GM19467 (cell line): ENCODE results near the gene CHRND.

ENCODE experiments used
- ATAC-seq: cut with Tn5 transposase; IDR thresholded peaks from one replicate; pipeline ENCODE4 v1.9.1; 2021; ENCODE audit warnings: mild to moderate bottlenecking, moderate library complexity; ENCODE audit not compliant: unreplicated experiment

The CHRND gene

GRCh38 chr2:232487385-232488096, 38.4 kb upstream of the CHRND start, which contains the start of gene ECEL1:
ECEL1 (minus strand) TSS chr2:232487834; CDS start chr2:232486653, 1,181 bp downstream.
- no peak for ATAC-seq

- no peak for ATAC-seq
Observed at GRCh38 chr2:232488097-232488711, 37.8 kb upstream of the CHRND start.

DNA sequence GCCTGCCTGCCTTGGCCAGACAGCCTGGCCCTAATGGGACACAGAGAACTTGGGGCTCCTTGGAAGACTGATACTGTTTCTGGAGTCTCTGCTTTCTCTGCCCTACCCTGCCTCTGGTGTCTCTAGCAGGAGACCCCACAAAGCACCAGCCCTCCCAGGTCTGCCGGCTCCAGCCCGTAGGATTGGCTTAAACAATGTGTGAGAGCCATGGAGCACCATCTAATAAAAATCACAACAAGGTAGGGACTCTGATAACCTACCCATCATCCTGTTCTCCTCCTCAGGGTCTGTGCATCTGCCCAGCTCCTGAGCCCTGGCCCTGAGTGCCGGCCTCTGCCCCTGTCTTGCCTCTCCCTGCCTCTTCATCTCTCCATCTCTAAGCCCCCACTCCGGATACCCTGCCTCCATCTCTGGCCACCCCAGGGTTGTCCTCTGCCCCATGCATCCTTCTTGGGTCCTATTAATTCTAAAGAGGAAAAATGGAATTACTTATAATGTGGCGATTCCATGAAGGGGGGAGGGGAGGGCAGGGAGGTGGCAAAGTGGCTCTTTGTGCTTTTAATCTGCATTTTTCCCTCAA, 37.1 kb upstream of the CHRND start:
- no peak for ATAC-seq

DNA sequence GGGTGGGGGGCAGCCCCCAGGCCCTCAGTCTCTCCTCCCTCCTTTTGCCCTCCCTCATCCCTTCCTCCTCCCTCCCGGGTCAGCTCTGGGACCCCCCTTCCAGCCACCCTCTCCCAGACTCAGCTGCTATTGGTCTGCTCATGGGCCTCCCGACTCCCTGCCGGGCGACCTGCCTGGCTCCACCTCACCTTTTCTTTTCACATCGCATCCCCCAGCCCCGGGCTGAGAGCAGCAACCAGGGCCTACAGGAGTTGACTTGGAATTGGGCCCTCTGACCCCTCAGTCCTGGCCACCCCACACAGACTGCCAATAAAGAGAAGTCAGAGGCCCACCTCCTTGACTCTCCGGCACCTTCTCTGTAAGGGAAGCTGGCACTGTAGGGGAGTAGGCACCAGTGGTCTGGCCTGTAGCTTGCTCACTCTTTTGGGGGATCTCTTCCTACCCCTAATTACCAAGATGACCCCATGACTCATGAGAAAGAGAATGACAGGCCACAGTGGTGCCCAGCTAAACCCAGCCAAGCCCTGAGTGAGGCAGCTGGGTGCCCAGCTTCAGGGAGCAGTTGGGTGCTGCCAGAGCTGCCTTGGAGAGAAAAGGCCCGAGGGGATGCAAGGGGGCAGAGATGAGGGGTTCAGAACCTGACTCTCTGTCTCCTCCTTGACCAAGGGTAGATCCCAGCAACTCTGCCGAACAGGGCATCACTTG, 36.3 kb upstream of the CHRND start:
- no peak for ATAC-seq

GRCh38 chr2:232490221-232491138, 35.5 kb upstream of the CHRND start:
- no peak for ATAC-seq

DNA sequence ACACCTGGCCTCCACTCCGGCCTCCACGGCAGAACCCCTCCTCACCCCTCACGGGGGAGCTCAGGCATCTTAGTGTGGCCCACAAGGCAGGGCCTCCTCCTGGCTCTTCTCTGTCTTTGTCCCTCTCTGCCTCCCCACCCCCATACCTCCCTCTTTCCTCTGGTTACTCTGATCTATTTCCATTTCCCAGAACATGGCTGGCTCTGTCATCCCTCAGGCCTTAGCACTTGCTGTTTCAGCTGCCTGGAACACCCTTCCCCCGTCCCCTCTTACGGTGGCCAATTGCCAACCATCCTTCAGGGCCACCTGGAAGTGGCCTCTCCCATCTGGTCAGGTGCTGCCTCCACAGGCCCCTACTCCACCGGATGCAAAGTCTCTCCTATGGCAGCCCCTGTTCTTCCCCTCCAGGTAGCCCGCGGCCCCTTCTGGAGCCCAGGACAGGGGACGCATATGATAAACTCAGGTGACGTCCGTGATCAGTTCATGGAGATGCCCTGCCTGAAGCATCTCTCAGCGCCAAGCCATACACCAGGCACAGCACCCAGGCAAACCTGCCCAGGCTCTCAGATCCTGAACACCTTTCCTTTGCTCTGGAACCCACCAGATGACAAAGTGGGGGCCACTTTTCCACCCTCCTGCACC, 34.7 kb upstream of the CHRND start:
- ATAC-seq = no peak

DNA sequence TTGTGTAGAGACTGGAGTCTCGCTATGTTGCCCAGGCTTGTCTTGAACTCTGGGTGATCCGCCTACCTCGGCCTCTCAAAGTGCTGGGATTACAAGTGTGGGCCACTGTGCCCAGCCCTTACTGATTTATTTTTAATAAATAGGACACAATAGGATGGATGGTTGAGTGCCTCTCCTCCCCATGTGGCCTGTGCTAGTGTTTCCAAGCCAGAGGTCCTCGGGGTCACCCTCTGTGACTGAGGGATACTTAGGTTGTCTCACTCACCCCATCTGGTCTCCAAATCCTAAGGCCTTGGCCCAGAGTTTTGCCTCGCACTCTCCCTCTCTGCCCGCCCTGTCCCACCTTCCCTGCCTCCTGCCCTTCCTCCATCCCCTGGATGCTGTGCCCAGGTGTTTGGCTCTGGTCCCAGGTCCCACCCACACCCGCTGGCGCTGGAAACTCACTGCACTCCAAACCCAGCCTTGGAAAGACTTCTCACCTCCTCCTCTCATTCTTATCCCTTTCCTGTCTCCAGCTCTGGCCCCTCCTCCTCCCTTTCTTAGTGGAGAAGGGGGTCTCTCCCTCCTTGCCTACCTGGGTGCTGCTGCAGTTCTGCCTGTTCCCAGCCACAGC, 33.6 kb upstream of the CHRND start:
- ATAC-seq = no peak

- ATAC-seq = no peak
Observed at GRCh38 chr2:232492963-232493700, 32.8 kb upstream of the CHRND start.

DNA sequence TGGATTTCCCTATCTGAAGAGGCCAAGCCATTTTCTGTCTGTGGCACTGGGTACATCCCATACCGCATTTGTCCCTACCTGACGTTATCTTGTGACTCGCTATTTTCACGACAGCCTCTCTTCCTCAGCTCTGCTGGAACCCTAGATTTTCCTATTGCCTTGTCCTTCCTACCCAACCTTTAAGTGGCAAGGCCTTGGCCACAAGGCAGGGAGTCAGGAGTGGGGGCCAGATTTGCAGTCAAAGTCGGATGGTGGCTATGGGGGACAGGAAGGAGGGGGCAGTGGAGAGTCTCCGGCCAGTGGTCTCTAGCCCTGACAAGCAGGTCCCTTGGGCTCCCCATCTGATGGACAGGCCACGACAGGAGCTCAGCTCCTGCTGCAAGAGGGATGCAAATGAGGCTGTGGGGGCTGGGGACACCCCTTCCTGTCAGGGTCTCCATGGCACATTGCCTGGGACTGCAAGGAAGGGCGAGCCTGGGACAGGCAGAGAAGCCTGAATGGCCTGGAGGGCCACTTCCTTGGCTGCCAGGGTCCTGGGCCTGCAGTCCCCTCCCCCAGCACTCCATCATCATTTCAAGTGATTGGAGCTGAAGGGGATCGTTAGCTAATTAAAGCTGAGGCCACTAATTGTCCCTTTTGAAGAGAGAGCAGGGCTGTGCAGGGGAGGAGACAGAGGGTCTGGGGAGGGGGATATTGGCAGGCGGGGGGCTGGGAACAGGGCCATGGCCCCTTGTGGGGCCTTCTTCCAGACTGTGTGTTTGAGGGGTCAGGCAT, 32.1 kb upstream of the CHRND start:
- no peak for ATAC-seq

DNA sequence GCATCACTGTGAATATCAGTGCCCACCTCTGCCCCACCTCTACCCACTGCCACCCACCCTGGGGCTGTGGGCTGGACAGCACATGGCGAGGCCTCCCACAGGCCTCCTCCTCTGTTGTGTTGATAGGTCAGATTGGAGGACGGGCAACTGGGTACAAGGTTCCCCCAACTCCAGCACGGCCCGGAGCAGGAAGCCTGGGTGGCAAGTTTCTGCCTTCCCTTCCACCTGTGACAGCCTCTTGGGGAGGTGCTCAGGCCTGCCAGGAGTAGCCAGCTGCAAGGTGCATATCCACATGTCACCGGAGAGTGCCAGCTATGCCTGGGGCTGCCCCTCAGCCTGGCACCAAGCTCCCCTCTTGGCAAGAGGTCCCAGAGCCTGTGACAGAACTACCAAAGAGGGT, 31.4 kb upstream of the CHRND start:
- no peak for ATAC-seq

DNA sequence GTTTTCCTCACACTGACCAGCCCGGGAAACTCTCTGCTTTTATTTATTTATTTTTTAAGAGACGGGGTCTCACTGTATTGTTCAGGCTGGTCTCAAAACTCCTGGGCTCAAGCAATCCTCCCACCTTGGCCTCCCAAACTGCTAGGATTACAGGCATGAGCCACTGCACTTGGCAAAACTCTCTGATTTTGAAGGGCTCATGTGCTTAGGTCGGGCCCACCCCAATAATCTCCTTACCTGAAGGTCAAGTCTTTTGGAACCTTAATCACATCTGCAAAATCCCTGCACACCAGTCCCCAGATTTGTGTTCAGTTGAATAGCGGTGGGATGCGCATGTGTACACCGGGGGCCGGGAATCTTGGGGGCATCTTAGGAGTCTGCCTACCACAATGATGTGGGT, 30.7 kb upstream of the CHRND start:
- no peak for ATAC-seq

DNA sequence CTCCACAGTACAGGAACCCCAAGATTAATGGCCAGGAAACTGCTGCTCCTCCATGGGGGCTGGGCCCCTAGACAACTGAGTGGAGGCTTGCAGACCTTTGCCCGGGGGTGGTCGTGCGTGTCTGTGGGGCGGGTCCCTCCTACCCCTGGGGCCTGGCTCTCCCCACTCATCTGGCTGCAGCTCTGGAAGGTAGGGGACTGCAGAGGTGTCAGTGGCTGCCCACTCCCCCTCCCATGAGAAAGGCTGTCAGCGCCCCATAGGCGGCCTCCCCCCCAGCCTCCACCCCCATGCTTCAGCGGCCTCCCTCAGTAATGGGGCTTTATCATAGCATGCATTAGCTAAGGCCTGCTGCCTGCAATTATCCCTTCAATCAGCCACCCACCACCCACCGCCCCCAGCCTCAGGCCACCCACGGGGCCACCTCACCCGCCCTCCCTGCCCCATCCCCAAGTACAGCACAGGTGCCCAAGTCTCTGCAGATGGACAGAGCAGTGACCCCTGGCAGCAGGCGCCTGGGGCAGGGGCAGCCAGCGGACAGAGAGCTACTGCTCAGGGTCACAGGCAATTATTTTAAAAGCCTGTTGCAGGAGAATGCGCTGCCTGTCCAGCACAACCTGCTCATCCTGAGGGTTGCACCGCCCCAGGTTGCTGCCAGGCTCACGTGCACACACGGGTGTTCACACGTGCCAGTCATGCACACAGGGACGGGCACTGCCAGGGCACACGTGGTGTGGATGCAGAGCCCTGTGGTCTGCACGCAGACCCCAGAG, 29.3 kb upstream of the CHRND start:
- no peak for ATAC-seq

GRCh38 chr2:232497348-232497747, 28.6 kb upstream of the CHRND start:
- ATAC-seq = no peak

GRCh38 chr2:232498452-232498851, 27.5 kb upstream of the CHRND start:
- no peak for ATAC-seq

- ATAC-seq = no peak
Observed at GRCh38 chr2:232501331-232501771, 24.6 kb upstream of the CHRND start.

GRCh38 chr2:232501794-232502390, 24.1 kb upstream of the CHRND start:
- no peak for ATAC-seq

DNA sequence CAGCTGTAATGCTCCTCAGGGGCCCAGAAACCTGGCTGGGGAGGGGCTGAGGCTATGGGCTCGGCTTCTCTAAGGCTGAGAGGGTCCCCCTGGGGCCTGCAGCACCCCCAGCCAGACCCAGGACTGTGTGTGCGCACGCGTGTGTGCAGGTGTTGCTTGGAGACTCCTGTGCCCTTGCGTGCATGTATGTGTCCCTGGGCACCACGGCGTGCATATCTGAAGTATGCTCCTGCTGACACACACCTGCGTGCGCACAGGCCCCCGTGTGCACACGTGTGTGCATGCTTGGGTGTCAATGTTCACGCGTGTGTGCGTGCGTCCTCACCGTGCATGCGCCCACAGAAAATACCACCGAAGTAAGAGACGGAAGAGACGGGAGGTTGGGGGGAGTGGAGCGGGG, 23.4 kb upstream of the CHRND start:
- ATAC-seq = no peak
